ENCODE measurements around the gene TSPAN3.

DNA sequence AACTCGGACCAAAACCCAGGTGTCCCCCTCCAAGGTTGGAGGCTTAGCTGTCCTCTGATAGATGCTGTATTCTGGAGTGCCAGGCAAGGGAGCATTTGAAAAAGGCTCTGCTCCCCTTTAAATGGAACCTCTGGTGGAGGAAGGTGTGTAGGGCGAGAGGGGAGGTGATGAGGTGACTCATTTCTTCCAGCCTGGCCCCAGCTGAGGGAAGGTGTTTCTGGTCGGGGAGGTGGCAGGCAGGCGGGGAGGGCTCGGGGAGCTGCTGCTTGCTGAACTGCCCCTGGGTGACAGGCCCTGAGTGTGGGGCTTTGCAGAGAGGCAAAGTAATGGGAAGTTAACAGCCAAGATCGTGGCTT, 57.2 kb downstream of the TSPAN3 start:
- TF ChIP-seq CTCF (IDR thresholded peaks at IDR 0.05; ENCODE audit: low read depth, low read length, poor library complexity, severe bottlenecking): no peak
- no peak for TF ChIP-seq EZH2phosphoT487 (IDR thresholded peaks at IDR 0.05; ENCODE audit: borderline replicate concordance, low read length)

Measured in DOHH2 (cell line).